Left ventricle myocardium inferior (tissue), 1 donor: ENCODE measurements around the gene UXS1. TPM values are rescaled to one million over a fixed set of nuclear protein-coding genes. Genes with fewer than 3 reads are reported as not detected.

ENCODE experiments used
- DNase-seq: peaks from one replicate; pipeline ENCODE4 v3.0.0-alpha.2; 2020
- H3K27ac ChIP-seq: fragments of 200-600 bp; replicated peaks from 2 replicates; pipeline ENCODE4 v1.8.0; 2021
- H3K27me3 ChIP-seq: fragments of 200-600 bp; 2 replicates; pipeline ENCODE4 v1.8.0; 2021; ENCODE audit warnings: low read depth
- H3K36me3 ChIP-seq: fragments of 200-600 bp; 2 replicates; pipeline ENCODE4 v1.8.0; 2021
- H3K4me1 ChIP-seq: fragments of 200-600 bp; 2 replicates; pipeline ENCODE4 v1.8.0; 2021
- H3K4me3 ChIP-seq: fragments of 200-600 bp; 2 replicates; pipeline ENCODE4 v1.8.0; 2021; ENCODE audit warnings: mild to moderate bottlenecking, moderate library complexity
- H3K9me3 ChIP-seq: fragments of 200-600 bp; replicated peaks from 2 replicates; pipeline ENCODE4 v1.8.0; 2021
- CTCF ChIP-seq: fragments of 200-600 bp; IDR thresholded peaks from 2 replicates; pipeline ENCODE4 v1.8.0; 2021; ENCODE audit warnings: antibody characterized with exemption, mild to moderate bottlenecking, borderline replicate concordance
- intact Hi-C: fragments of 100-400 bp; cut with micrococcal nuclease; formaldehyde crosslinking; loops from one replicate; pipeline ENCODE4 v1.11.0; 2022
- total RNA-seq: library from RNA; stranded (reverse); fragmentation: NEBNext Ultra II Directional; extraction: Animal tissue kit (Norgen Biotek cat#: 25700); gene quantifications from one replicate; pipeline ENCODE4 v1.2.1, GENCODE V29; 2021
- donor health status: DM: no; HTN: yes; CAD: no; lungs with severe emphysema.

UXS1 gene
- total RNA-seq, 1 donor from 2014 or later, result 26.7 TPM

- intact Hi-C loops, result no loop called here
- H3K27ac ChIP-seq, result no peak overlapping the region
Observed at GRCh38 chr2:106126705-106127281, 67.3 kb downstream of the UXS1 start.

GRCh38 chr2:106126295-106126694 is 67.8 kb downstream of the UXS1 start:
- no peaks in the 10 kb centered on the region for H3K4me1 ChIP-seq
- no peaks in the 10 kb centered on the region for H3K9me3 ChIP-seq
- TF ChIP-seq CTCF, result no peak
- H3K4me3 ChIP-seq, result no peak overlapping the region
- DNase-seq, result no peak
- H3K27ac ChIP-seq, result no peak overlapping the region
- H3K36me3 ChIP-seq, result peaks cover 35% of the 10 kb centered on the region
- no peaks in the 10 kb centered on the region for H3K27me3 ChIP-seq
- intact Hi-C loops, result no loop called here

More at GRCh38 chr2:106126705-106127281, 67.3 kb downstream of the UXS1 start:
- H3K36me3 ChIP-seq, result peaks cover 31% of the 10 kb centered on the region
- DNase-seq, result no peak
- H3K9me3 ChIP-seq, result no peaks in the 10 kb centered on the region
- H3K4me1 ChIP-seq, result no peaks in the 10 kb centered on the region
- TF ChIP-seq CTCF, result no peak
- H3K4me3 ChIP-seq, result no peak overlapping the region
- H3K27me3 ChIP-seq, result no peaks in the 10 kb centered on the region

DNA sequence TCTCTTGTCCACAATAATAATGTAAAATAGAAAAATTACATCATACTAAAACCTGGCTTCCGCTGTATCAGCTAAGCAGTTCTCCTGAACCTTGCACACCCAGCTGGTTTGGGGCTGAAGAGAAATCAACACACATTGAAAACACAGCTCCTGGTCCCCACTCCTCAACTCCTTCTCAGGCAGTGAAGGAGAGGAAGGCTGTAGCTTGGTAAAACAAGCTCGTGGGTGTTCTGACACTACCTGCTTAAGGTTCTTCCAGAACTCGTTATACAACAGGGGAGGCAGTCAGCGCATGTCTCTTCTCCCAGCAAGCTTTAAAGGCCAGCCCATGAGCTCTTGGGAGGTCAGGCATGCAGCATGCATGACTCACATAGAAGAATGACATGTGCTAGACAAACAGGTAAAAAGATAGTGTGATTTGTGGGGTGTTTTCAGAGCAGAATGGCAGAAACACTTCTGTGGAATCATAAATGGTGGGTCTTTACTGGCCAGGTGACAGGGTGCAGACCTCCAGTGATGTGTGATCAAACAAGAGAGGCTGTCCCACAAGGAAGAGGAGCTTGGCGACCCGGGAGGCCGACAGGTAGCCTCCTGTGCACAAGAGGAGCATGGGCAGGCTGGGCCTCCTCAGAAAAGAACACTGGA is 69.1 kb downstream of the UXS1 start:
- Histone ChIP-seq H3K4me3 (no peak overlapping the region), H3K9me3 (no peaks in the 10 kb centered on the region), H3K27me3 (no peaks in the 10 kb centered on the region), H3K4me1 (no peaks in the 10 kb centered on the region), H3K27ac (no peak overlapping the region), H3K36me3 (peaks cover 41% of the 10 kb centered on the region)
- intact Hi-C loops, result no loop called here
- DNase-seq, result no peak
- TF ChIP-seq CTCF, result no peak

DNA sequence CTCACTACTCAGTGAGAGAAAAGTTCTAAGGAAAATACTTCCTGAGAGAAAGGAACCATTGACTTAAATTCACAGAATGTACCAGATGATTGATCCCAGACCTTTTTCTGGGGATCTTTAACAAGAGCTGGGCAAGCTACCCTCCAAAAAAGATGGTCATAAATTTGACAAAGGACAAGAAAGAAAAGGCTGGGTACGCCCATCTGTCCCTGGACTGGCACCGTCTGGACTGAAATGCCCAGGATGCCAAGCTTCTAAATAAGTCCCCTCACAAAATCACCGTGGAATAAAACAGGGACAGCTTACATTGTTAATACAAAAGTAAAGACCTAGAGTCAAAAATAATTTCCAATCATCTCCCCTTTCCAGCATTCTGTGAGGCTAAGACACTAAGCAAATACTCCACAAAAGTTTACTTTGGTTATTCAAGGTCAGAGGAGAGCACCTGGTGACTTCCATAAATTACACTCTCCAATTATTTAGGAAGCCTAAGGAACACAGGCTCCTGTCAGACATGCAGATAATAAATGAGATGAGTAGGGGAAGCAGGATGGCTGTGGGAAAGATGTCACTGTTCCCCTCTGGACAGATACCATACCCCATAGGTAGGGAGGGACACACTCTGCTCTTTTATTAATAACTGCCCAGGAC is 69.9 kb downstream of the UXS1 start:
- DNase-seq, result no peak
- TF ChIP-seq CTCF, result no peak
- Histone ChIP-seq H3K4me3 (no peak overlapping the region), H3K9me3 (no peaks in the 10 kb centered on the region), H3K4me1 (no peaks in the 10 kb centered on the region), H3K27me3 (no peaks in the 10 kb centered on the region), H3K36me3 (peaks cover 41% of the 10 kb centered on the region), H3K27ac (no peak overlapping the region)
- intact Hi-C loops, result no loop called here

GRCh38 chr2:106122157-106122556 is 71.9 kb downstream of the UXS1 start:
- intact Hi-C loops, result no loop called here
- Histone ChIP-seq H3K27me3 (no peaks in the 10 kb centered on the region), H3K4me1 (peaks cover 7% of the 10 kb centered on the region), H3K9me3 (no peaks in the 10 kb centered on the region), H3K36me3 (peaks cover 26% of the 10 kb centered on the region), H3K27ac (no peak overlapping the region), H3K4me3 (no peak overlapping the region)
- DNase-seq, result no peak
- no peak for TF ChIP-seq CTCF
